Measurements from ENCODE around the gene GCFC2. TPM values are rescaled to one million over a fixed set of nuclear protein-coding genes. Genes with fewer than 3 reads are reported as not detected.

GCFC2 gene
- total and polyA plus RNA-seq, 2 of the 13 experiments (the other 11 are each of a cell fraction or from before 2014, with no cell fraction given) = 26.8 to 49.0 TPM

DNA sequence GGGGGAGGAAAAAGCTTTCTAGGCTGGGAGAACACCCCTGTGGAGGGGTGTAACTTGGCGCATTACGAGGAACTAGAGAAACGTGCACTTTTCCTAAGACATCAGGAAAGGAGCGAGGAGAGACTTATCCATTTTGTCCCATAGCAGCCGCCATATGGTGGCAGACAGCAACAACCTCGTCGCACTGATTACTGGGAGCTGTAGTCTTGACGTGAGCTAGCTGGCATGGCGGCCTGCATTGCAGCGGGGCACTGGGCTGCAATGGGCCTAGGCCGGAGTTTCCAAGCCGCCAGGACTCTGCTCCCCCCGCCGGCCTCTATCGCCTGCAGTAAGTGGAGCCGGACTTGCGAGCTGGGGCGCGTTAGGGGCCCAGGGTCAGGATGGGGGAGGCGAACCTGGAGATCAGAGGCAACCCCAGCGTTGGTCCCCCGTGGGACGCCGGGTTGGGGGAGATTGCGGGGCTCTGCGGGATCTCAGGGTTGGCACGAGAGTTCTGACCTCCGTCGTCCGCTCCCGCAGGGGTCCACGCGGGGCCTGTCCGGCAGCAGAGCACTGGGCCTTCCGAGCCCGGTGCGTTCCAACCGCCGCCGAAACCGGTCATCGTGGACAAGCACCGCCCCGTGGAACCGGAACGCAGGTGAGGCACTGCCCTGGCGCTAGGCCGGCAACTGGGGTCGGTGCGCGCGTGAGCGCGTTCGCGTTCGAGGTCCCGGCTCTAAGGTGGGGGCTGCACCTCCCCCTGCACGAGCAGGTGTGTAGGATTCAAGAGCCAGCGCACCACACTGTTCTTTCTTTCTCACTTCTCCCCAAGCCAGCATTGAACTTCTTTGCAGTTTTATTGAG lies 63.9 kb downstream of the GCFC2 start, which contains the start of gene MRPL19 (continued):
- TF ChIP-seq TMF1 (CRISPR knock-in tag; IDR thresholded peaks at IDR 0.05; ENCODE audit: low read depth) (peak; percentile 77; the same call in 1 of the 2 replicates), TAF1 (CRISPR knock-in tag; IDR thresholded peaks at IDR 0.05) (peak; percentile 98), MYNN (CRISPR knock-in tag; IDR thresholded peaks at IDR 0.05; ENCODE audit: low read depth) (0 out of 2 replicates have a peak, but pooled peaks have one; percentile 30), SYNCRIP (IDR thresholded peaks at IDR 0.05; ENCODE audit: insufficient read depth, low read depth, low read length) (no peak), CHD2 (IDR thresholded peaks at IDR 0.05; ENCODE audit: low read depth, low read length) (peak; percentile 87), NR1H2 (CRISPR knock-in tag; IDR thresholded peaks at IDR 0.05; ENCODE audit: borderline replicate concordance, low read depth) (no peak), ZNF589 (CRISPR knock-in tag; conservative IDR thresholded peaks at IDR 0.05) (peak; percentile 85), ZFY (CRISPR knock-in tag; IDR thresholded peaks at IDR 0.05) (peak; percentile 100), FOXA3 (CRISPR knock-in tag; IDR thresholded peaks at IDR 0.05) (peak; percentile 79), ELF3 (CRISPR knock-in tag; IDR thresholded peaks at IDR 0.05) (peak; percentile 85), DR1 (CRISPR knock-in tag; IDR thresholded peaks at IDR 0.05) (peak; percentile 39; the same call in 1 of the 2 replicates), ZNF558 (CRISPR knock-in tag; IDR thresholded peaks at IDR 0.05; ENCODE audit: borderline replicate concordance) (no peak), STAG1 (CRISPR knock-in tag; IDR thresholded peaks at IDR 0.05) (no peak), ZNF333 (CRISPR knock-in tag; IDR thresholded peaks at IDR 0.05; ENCODE audit: borderline replicate concordance) (peak; percentile 70; the same call in 1 of the 2 replicates), CHD4 (IDR thresholded peaks at IDR 0.05; ENCODE audit: borderline replicate concordance, low read length) (no peak; the same call in 1 of the 2 replicates), JUND (CRISPR knock-in tag; IDR thresholded peaks at IDR 0.05) (0 out of 2 replicates have a peak, but pooled peaks have one; percentile 28)
- TF ChIP-seq, protein P1, sequence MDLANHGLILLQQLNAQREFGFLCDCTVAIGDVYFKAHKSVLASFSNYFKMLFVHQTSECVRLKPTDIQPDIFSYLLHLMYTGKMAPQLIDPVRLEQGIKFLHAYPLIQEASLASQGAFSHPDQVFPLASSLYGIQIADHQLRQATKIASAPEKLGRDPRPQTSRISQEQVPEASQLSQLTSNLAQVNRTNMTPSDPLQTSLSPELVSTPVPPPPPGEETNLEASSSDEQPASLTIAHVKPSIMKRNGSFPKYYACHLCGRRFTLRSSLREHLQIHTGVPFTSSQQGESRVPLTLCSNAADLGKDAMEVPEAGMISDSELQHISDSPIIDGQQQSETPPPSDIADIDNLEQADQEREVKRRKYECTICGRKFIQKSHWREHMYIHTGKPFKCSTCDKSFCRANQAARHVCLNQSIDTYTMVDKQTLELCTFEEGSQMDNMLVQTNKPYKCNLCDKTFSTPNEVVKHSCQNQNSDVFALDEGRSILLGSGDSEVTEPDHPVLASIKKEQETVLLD (CRISPR knock-in tag; IDR thresholded peaks at IDR 0.05; ENCODE audit: low read depth) = peak; percentile 67
- TF ChIP-seq, protein P2, sequence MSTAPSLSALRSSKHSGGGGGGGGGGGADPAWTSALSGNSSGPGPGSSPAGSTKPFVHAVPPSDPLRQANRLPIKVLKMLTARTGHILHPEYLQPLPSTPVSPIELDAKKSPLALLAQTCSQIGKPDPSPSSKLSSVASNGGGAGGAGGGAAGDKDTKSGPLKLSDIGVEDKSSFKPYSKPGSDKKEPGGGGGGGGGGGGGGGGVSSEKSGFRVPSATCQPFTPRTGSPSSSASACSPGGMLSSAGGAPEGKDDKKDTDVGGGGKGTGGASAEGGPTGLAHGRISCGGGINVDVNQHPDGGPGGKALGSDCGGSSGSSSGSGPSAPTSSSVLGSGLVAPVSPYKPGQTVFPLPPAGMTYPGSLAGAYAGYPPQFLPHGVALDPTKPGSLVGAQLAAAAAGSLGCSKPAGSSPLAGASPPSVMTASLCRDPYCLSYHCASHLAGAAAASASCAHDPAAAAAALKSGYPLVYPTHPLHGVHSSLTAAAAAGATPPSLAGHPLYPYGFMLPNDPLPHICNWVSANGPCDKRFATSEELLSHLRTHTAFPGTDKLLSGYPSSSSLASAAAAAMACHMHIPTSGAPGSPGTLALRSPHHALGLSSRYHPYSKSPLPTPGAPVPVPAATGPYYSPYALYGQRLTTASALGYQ (CRISPR knock-in tag; IDR thresholded peaks at IDR 0.05) = peak; percentile 28; the same call in 1 of the 2 replicates
- TF ChIP-seq, protein P3, sequence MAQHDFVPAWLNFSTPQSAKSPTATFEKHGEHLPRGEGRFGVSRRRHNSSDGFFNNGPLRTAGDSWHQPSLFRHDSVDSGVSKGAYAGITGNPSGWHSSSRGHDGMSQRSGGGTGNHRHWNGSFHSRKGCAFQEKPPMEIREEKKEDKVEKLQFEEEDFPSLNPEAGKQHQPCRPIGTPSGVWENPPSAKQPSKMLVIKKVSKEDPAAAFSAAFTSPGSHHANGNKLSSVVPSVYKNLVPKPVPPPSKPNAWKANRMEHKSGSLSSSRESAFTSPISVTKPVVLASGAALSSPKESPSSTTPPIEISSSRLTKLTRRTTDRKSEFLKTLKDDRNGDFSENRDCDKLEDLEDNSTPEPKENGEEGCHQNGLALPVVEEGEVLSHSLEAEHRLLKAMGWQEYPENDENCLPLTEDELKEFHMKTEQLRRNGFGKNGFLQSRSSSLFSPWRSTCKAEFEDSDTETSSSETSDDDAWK (CRISPR knock-in tag; IDR thresholded peaks at IDR 0.05) = no peak
- TF ChIP-seq, protein P4, sequence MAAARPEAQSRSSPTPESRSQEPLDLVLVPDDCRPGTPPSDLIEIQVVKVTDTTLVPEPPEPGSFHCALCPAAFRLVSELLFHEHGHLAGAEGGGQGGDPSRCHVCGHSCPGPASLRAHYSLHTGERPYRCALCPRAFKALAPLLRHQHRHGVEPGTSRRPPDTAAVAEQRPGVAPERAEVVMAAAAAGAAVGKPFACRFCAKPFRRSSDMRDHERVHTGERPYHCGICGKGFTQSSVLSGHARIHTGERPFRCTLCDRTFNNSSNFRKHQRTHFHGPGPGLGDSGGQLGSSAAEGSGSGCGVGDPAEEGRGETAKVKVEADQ (CRISPR knock-in tag; IDR thresholded peaks at IDR 0.05; ENCODE audit: borderline replicate concordance) = peak; percentile 78; the same call in 1 of the 2 replicates
